HG03378 (cell line): Measurements from ENCODE around the gene IFI35.
"Not testable (repeated sequence)": the region's sequence is repeated elsewhere in the genome, so short reads cannot be mapped to it uniquely, and the experiment has no call there.

Source experiments
- ATAC-seq: cut with Tn5 transposase; IDR thresholded peaks from one replicate; pipeline ENCODE4 v1.9.1; 2021; ENCODE audit warnings: mild to moderate bottlenecking, moderate library complexity; ENCODE audit not compliant: unreplicated experiment

The IFI35 gene

DNA sequence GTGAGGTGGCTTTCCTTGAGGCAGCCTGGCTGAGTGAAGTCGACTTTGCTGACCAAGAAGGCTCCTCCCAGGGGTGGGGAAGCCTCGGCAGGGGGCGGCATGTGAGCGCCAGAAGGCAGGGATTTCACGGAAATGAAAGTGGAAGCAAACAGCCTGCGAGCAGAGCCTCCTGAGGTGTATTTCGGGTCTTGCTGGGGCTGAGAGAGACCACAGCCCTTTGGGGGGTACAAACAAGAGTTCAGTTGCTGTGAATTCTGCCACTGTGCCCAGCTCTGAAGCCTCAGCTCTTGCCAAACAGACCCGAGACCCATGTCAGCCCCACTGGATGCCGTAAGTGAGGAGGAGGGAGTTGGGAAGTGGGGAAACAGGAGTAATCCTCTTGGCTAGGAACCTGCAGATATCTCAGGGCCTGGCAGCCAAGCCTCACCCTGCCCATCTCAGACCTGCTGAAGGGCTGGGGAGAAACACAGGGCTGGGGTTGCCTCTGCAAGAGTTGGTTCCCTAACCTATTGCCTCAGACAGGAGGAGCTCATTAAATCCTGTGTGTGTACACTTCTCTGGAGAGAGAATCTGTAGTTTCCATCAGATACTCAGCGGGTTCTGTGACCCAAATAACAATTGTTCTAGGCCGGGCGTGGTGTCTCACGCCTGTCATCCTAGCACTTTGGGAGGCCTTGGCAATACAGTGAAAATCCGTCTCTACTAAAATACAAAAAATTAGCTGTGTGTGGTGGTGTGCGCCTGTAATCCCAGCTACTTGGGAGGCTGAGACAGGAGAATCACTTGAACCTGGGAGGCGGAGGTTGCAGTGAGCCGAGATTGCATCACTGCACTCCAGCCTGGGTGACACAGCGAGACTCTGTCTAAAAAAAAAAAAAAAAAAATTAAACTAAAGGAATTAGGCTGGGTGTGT is at the start of gene IFI35:
TSS of gene IFI35 (plus strand) at position 146 of the 913 bp plus-strand sequence. CDS start at position 310, 164 bp downstream.
- ATAC-seq, result no peak

DNA sequence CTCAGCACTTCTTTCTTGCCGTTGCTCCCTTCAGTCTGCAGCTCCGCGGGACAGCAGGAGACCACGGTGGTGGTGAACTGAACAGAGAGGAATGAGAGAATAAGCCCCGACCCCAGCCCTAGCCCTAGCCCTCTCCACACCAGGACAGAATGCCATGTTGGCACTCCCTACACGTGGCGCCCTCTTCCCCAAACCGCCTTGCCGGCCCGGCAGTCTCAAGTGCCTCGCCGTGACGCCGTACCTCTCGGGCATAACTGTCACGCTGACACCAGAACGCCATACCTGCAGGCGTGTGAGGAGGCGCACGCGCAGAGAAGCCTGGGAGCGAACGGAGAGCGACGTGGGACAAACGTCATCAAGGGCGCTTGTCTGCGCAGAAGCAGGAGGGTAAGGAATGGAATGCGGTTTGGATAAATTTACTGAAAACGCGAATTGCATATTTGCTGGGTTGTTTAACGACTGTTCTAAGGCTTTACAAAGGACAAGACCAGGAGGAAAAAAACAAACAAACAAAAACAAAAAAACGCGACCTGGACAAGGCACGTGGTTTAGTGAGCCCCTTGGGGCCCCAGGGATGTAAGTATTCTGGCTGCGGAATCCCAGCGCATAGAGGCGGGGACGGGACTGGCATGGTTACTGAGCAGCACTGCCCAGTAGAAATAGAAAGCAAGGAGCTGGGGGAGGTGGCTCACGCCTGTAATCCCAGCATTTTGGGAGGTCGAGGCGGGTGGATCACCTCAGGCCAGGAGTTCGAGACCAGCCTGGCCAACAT is 42.2 kb upstream of the IFI35 start, which contains the start of gene AARSD1:
TSS of gene AARSD1 (minus strand) at position 294 of the 772 bp plus-strand sequence. CDS start at position 280, 14 bp downstream.
- ATAC-seq, result peak; percentile 71

DNA sequence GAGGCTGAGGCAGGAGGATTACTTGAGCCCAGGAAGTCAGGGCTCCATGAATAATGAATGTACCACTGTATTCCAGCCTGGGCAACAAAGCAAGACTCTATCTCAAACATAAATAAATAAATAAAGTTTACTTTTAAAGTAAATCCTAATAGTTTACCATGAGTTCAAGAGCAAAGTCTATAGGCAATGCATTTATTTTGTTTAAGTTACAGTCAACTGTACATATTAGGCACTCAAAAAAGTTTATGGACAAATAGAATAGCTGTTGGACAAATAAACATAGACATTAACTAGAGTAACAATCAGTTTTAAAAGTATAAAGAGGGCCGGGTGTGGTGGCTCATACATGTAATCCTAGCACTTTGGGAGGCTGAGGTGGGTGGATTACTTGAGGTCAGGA is 38.7 kb upstream of the IFI35 start:
- ATAC-seq, result no peak

DNA sequence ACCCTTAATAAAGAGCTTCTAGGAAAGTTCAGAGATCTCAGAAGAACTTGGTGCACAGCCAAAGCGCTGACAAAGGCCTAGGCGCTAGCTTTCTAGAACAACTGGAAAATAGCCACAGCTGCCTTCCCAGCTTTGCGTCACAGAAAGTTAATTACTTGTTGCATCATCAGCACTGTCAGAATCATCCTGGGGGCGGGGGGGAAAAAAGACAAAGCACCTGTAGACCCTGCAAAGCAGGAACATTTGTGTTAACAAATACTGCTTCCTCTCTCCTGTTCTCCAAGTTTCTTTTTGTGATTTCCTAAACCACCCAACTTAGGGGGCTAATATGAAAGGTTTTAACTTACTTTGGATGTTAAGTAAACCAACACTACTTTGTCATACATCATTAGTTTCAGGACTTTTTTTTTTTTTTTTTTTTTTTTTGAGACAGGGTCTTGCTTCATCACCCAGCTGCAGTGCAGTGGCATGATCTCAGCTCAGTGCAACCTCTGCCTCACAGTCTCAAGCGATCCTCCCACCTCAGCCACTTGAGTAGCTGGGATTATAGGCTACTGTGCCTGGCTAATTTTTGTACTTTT is 37.5 kb upstream of the IFI35 start:
- no peak for ATAC-seq

DNA sequence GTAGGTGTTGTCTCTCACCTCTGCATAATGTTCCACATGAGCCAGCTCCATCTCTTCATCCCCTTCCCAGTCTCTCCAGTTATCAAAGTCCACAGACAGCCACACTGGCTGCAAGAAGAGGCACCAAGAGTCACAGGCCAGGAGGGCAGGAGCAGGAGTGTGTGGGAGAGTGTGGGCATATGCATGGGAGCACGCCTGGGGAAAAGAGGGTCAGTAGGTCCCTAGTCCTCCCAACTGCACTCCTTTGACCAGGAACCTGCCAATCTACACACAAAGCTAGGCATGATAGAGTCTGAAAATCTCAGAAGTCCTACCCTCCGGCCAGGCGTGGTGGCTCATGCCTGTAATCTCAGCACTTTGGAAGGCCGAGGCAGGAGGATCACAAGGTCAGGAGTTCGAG is 35.0 kb upstream of the IFI35 start:
- no peak for ATAC-seq

DNA sequence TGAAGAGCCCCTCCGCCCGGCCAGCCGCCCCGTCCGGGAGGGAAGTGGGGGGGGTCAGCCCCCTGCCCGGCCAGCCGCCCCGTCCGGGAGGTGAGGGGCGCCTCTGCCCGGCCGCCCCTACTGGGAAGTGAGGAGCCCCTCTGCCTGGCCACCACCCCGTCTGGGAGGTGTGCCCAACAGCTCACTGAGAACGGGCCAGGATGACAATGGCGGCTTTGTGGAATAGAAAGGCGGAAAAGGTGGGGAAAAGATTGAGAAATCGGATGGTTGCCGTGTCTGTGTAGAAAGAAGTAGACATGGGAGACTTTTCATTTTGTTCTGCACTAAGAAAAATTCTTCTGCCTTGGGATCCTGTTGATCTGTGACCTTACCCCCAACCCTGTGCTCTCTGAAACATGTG is 33.3 kb upstream of the IFI35 start:
- ATAC-seq, result not testable (repeated sequence)

DNA sequence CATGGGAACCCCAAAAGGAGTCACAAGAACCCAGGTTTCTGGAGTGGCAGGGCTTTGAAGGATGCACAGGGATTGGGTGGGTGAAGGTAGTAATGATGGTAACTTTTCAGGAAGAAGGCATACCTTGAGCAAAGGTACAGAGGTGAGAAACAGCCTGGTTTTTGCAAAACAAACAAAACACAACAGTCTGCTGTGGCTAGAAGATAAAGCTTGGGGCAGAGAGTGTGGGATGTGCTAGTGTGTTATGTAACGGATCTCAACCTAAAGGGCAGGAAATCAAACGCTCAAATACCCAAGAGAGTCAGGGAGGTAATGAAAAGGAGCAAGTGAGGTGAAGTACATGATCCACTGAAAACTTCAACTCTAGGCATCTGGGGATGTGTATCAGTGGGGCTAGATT is 31.3 kb upstream of the IFI35 start:
- no peak for ATAC-seq

DNA sequence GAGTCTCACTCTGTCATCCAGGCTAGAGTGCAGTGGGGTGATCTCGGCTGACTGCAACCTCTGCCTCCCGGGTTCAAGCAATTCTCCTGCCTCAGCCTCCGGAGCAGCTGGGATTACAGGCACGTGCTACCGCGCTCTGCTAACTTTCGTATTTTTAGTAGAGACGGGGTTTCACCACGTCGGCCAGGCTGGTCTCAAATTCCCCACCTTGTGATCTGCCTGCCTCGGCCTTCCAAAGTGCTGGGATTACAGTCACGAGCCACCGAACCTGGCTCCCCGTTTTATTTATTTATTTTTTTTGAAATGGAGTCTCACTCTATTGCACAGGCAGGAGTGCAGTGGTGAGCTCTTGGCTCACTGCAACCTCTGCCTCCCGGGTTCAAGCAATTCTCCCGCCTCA is 30.9 kb upstream of the IFI35 start:
- ATAC-seq, result not testable (repeated sequence)

DNA sequence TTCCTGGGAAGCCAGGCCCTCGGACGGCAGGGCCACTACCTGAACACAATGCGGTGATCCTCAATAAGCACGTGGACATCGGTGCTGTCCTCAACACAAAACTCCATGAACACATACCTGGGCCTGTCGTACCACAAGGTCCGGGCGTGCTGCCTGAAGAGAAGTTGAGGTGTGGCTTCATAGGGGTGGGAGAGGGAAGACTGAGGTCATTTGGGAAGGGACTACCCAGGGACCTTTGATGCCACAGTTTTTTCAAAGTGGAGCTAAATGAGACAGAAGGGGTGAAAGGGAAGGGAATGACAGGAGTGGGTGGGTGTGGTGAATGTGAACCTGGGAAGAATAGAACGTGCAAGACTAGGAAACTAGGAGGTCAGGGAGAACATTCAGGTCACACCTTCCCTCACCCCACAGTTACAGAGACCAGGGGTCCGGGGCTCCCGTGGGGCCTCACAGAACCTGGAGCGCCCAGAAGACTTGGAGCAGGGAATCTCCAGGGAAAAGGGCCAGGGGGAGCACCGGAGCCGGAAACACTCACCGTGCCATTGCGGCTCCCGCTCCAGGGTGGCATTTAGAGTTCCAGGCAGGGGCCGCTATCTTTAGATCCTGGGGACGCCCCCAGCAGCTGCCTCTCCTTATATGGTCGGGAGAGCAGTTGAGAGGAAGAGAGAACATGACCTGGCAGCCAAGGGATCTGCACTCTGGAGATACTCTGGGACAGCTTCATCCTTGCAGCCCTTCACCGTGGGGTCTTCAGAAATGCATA is 26.9 kb upstream of the IFI35 start, which contains the start of gene PTGES3L:
TSS of gene PTGES3L (minus strand) at position 570 of the 763 bp plus-strand sequence. CDS start at position 543, 27 bp downstream.
- ATAC-seq, result no peak

DNA sequence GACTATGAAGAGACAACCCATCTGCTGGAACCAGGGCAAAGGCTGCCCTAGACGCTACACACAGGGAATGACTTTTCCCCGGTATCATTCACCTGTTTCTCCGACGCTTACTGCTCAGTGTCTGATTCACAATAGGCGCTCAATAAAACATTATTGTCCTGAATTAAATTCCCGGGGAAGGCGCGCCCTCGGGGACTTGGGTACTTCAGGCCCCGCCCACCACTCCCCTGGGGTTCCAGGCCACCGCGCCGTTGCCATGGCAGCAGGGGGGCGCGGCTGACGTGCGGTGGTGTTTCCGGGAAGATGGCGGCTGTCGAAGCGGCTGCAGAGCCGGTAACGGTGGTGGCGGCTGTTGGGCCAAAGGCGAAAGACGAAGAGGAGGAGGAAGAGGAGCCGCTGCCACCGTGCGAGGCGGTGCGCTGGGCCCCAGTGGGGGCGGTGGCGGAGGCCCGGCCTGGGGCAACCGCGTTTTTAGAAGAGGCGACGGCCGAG is 26.3 kb upstream of the IFI35 start, which contains the start of gene RUNDC1:
TSS of gene RUNDC1 (plus strand) at position 292 of the 492 bp plus-strand sequence. CDS start at position 304, 12 bp downstream.
- no peak for ATAC-seq

DNA sequence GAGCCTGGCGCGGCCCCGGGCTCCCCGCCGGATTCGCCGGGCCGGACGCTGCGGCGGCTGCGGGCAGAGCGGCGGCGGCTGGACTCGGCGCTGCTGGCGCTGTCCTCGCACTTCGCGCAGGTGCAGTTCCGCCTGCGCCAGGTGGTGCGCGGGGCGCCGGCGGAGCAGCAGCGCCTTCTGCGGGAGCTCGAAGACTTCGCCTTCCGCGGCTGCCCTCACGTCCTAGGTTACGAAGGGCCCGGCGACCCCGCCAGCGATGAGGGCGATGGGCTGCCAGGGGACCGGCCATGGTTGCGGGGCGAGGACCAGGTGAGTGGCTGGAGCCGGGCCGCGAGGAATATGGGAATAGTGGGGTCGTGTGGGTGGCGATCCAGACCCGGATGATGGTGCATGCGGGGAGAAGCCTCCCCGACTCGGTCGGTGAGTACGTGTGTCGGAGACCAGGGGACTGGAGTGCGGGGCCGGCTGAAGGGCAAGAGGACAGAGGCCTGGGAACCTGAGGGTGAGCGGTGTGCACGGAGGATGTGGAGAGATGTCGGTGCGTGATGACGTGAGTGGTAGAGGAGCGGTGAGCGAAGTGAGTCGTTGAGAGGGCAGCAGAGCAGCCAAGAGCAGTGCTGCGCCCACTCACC is 25.7 kb upstream of the IFI35 start:
- no peak for ATAC-seq

DNA sequence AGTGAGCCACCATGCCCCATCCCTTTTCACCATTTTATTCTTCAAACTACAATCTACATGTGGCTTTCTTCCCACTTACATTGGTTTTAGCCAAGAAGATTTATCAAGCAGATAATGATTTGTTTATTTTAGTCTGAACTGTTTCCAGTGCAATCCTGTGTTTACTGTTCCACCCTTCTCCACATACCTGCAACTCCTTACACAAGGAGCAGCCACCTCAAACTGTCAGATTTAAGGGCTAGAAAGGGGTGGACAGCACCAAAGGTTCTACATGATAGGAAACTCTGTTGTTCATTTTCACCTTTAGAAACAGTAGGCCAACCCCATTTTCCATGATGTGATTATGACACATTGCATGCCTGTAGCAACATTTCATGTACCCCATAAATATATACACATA is 24.3 kb upstream of the IFI35 start:
- no peak for ATAC-seq

DNA sequence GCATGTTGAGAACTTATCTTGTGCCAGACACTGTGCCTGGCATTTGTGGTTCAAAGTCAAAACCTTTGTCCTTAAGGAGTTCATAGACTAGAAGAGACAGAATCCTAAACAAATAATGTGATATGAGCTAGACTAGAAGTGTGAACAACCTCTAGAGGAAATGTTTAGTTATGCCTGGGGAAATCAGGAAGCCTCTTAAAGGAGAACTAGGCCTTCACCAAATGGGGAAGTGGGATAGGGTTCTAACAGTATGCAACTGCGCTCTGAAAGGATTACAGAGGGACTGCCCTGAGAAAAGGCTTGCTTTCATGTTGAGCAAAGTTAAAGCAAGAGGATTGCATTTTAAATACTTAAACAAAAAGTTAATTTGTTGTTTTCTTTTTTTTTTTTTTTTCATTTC is 21.4 kb upstream of the IFI35 start:
- ATAC-seq, result no peak

DNA sequence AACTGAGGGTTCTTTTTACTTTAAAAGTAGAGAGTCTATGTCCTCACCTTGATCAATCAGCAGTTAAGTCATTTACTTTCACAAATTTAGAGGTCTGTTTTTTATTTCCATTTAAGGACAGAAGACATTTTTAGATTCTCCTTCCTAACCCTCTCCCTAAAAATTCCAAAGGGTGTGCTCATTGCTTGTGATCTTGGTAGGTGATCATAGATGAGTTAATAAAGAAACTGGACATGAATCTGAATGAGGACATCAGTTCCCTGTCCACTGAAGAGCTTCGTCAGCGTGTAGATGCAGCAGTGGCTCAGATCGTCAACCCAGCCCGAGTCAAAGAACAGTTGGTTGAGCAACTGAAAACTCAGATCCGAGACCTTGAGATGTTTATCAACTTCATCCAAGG is 17.4 kb upstream of the IFI35 start:
- ATAC-seq, result no peak

DNA sequence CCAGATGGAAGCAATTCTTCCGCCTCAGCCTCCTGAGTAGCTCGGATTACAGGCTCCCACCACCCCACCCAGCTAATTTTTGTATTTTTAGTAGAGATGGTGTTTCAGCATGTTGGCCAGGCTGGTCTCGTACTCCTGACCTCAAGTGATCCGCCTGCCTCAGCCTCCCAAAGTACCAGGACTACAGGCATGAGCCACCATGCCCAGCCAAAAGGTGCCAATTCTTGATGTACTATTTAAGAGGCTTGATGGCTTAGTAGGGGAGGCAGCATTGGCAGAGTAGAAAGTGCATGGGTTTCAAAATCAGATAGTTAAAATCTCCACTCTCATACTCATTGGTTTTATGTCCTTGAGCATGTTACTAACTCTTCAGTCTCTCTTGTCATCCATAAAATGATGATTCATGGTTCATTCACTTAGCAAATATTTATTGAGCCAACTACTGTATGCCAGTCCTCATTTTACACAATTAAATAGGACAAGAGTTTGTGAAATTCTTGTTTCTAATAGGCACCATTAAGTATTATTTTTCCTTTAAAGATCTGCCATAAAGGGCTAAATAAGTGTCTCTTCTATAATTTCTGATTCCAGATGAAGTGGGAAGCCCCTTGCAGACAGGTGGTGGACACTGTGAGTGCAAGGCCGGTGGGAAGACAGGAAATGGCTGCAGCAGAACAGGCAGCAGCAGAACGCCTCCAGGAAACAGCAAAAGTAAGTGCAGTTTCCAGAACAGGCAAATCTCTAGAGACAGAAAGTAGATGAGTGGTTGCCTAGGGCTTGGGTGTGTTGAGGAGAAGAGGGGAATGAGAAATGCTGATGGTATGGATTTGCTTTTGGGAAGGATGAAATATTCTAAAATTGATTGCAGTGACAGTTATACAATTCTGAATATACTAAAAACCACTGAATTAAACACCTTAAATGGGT is 16.6 kb upstream of the IFI35 start:
- no peak for ATAC-seq

DNA sequence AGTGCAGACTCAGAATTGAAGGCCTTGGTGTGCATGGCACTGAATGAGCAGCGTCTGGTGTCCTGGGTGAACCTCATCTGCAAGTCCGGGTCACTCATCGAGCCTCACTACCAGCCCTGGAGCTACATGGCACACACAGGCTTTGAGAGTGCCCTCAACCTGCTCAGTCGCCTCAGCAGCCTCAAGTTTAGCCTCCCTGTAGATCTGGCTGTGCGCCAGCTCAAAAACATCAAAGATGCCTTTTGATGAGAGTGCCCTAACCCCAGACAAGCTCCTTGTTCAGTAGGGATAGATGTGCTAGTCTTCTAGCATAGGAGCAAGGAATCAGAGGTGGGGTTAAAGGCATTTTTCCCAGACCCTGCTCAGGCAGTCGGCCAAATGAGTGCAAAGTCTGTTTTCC is 15.1 kb upstream of the IFI35 start:
- no peak for ATAC-seq

DNA sequence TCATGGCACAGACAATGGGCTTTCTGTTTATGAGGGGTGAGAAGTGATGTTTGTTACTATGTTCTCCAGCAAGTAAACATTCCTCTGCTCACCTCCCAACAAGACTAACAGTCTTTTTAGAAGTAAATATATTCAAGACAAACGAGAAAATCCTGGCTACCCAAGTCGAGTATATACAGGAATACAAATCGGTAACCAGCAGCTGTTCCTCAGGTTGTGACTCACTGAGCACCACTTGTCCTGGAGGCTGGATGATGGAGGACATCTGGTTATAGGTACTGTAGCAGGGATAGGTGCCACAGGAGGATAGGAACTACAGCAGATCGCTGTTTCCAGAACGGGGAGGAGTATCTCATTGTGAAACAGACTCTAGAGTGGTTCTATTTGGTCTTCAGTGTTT is 13.7 kb upstream of the IFI35 start:
- ATAC-seq, result no peak

DNA sequence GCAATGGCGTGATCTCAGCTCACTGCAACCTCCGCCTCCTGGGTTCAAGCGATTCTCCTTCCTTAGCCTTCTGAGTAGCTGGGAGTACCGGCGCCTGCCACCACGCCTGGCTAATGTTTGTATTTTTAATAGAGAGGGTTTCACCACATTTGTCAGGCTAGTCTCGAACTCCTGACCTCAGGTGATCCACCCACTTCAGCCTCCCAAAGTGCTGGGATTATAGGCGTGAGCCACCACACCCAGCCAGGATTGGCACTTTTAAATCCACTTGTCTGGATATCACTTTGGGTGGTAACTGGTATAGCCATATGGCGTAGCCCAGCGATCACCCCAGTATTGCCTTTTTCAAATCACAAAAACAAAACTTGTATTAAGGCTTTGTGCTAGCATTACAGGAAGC is 12.7 kb upstream of the IFI35 start:
- ATAC-seq, result not testable (repeated sequence)
